GM23338 (cell line): ENCODE data around the gene IFNG. TPM values are rescaled to one million over a fixed set of nuclear protein-coding genes. Genes with fewer than 3 reads are reported as not detected.
A peak's percentile ranks its signal among the peaks of the same experiment; 100 is the strongest.

ENCODE experiments used
- ATAC-seq: fragments of 200-7000 bp; cut with Tn5 transposase; 3 replicates; pipeline ENCODE4 v1.9.1; 2020
- DNase-seq: peaks from one replicate; pipeline ENCODE4 v3.0.0-alpha.2; 2015; ENCODE audit warnings: low spot score
- H2AFZ ChIP-seq: fragments of 200-600 bp; sonication (generic); 2 replicates; pipeline ENCODE4 v1.8.0; 2016; ENCODE audit warnings: antibody characterized with exemption, mild to moderate bottlenecking, moderate library complexity
- H3F3A ChIP-seq: fragments of 200-600 bp; sonication (generic); replicated peaks from 2 replicates; pipeline ENCODE4 v1.8.0; 2017; ENCODE audit warnings: antibody characterized with exemption, mixed run types, low read depth
- H3K27ac ChIP-seq: fragments of 200-600 bp; sonication (generic); 2 replicates; pipeline ENCODE4 v1.6.1; 2016; ENCODE audit warnings: low read depth
- H3K27me3 ChIP-seq: fragments of 200-600 bp; sonication (generic); 2 replicates; pipeline ENCODE4 v1.8.0; 2016; ENCODE audit warnings: mild to moderate bottlenecking, mixed run types, moderate library complexity; ENCODE audit not compliant: insufficient read depth
- H3K36me3 ChIP-seq: fragments of 200-600 bp; sonication (generic); 2 replicates; pipeline ENCODE4 v1.8.0; 2016; ENCODE audit warnings: mild to moderate bottlenecking; ENCODE audit not compliant: insufficient read depth
- H3K4me1 ChIP-seq: fragments of 200-600 bp; sonication (generic); 2 replicates; pipeline ENCODE4 v1.8.0; 2016; ENCODE audit warnings: mild to moderate bottlenecking, moderate library complexity; ENCODE audit not compliant: insufficient read depth
- H3K4me2 ChIP-seq: fragments of 200-600 bp; sonication (generic); 2 replicates; pipeline ENCODE4 v1.7.1; 2017; ENCODE audit warnings: mixed run types
- H3K4me3 ChIP-seq: fragments of 200-600 bp; sonication (generic); 2 replicates; pipeline ENCODE4 v1.6.1; 2016; ENCODE audit warnings: mixed run types
- H3K79me2 ChIP-seq: fragments of 200-600 bp; sonication (generic); replicated peaks from 2 replicates; pipeline ENCODE4 v1.8.0; 2017; ENCODE audit warnings: mild to moderate bottlenecking; ENCODE audit not compliant: insufficient read depth
- H3K9me2 ChIP-seq: fragments of 200-600 bp; sonication (generic); 2 replicates; pipeline ENCODE4 v1.8.0; 2017; ENCODE audit not compliant: insufficient read depth
- H4K20me1 ChIP-seq: fragments of 200-600 bp; sonication (generic); replicated peaks from 2 replicates; pipeline ENCODE4 v1.8.0; 2017; ENCODE audit warnings: mild to moderate bottlenecking; ENCODE audit not compliant: insufficient read depth
- H3K27ac Mint-ChIP-seq: 2 replicates; pipeline ENCODE4 v1.8.0; 2020; ENCODE audit warnings: inconsistent platforms, mild to moderate bottlenecking, moderate library complexity, mixed read lengths
- H3K27me3 Mint-ChIP-seq: 3 replicates; pipeline ENCODE4 v1.8.0; 2022; ENCODE audit warnings: low read depth, mild to moderate bottlenecking, moderate library complexity, mixed read lengths, inconsistent platforms; ENCODE audit not compliant: insufficient read depth, poor library complexity
- H3K36me3 Mint-ChIP-seq: 3 replicates; pipeline ENCODE4 v1.8.0; 2021; ENCODE audit warnings: low read depth, mild to moderate bottlenecking, inconsistent platforms, moderate library complexity, mixed read lengths
- H3K4me1 Mint-ChIP-seq: 3 replicates; pipeline ENCODE4 v1.8.0; 2020; ENCODE audit warnings: mild to moderate bottlenecking, inconsistent platforms, mixed read lengths
- H3K4me3 Mint-ChIP-seq: 3 replicates; pipeline ENCODE4 v1.8.0; 2021; ENCODE audit warnings: moderate library complexity, mild to moderate bottlenecking, inconsistent platforms, mixed read lengths
- H3K9me3 Mint-ChIP-seq: 3 replicates; pipeline ENCODE4 v1.8.0; 2020; ENCODE audit warnings: moderate library complexity, mild to moderate bottlenecking, inconsistent platforms, mixed read lengths
- CTCF ChIP-seq, 2 experiments: fragments of 200-600 bp in 1 of 2; sonication (generic) in 1 of 2; conservative IDR thresholded peaks; 2 replicates each; pipeline versions ENCODE4 v1.5.1 to v1.6.1; 2016 to 2017; ENCODE audit warnings: antibody characterized with exemption in 2 of 2, low read depth in 2 of 2, mild to moderate bottlenecking in 2 of 2, moderate library complexity in 1 of 2
- ETS1 ChIP-seq: IDR thresholded peaks from 2 replicates; pipeline ENCODE4 v1.6.1; 2016; ENCODE audit warnings: antibody characterized with exemption
- NANOG ChIP-seq: IDR thresholded peaks from 2 replicates; pipeline ENCODE4 v1.6.1; 2016; ENCODE audit warnings: antibody characterized with exemption, borderline replicate concordance
- ZNF331 ChIP-seq: fragments of 250-450 bp; sonication (Bioruptor Pico); IDR thresholded peaks from 2 replicates; pipeline ENCODE4 v1.5.0; 2020; ENCODE audit warnings: low read depth, mild to moderate bottlenecking, moderate library complexity
- ZNF462 ChIP-seq: fragments of 250-450 bp; sonication (Bioruptor Pico); IDR thresholded peaks from 2 replicates; pipeline ENCODE4 v1.5.0; 2020; ENCODE audit warnings: mild to moderate bottlenecking, moderate library complexity
- polyA plus RNA-seq: library from polyadenylated mRNA; unstranded; fragments of >200 nt; fragmentation: Nextera tagmentation; extraction: Ambion mirVana; gene quantifications from 2 replicates; pipeline ENCODE4 v1.2.1, GENCODE V29; 2016
- total RNA-seq: library from RNA; depleted of rRNA; stranded (reverse); fragments of >200 nt; shearing (Covaris generic); gene quantifications from 2 replicates; pipeline ENCODE4 v1.2.3, GENCODE V29; 2014

The IFNG gene
- total and polyA plus RNA-seq, 2 experiments from 2014 or later: not detected

GRCh38 chr12:68140556-68140955, 19.0 kb downstream of the IFNG start (continued):
- no peak for TF ChIP-seq ZNF462
- no peak for TF ChIP-seq ETS1
- TF ChIP-seq CTCF (conservative IDR thresholded peaks at IDR 0.05; ENCODE audit: low read depth in 2 of 2): no peak
- no peak for TF ChIP-seq ZNF331 (CRISPR knock-in tag)

- Histone ChIP-seq H3K27ac (no peak overlapping the region), H2AFZ (peak overlapping the region; percentile 25; the same call in 1 of the 2 replicates)
- no peak for ATAC-seq
- TF ChIP-seq NANOG (no peak), ZNF462 (no peak)
Observed at GRCh38 chr12:68139941-68140340, 19.6 kb downstream of the IFNG start.

More at GRCh38 chr12:68139941-68140340, 19.6 kb downstream of the IFNG start:
- no peaks in the 10 kb centered on the region for H3K79me2 ChIP-seq
- no peaks in the 10 kb centered on the region for H3K36me3 ChIP-seq
- Mint-ChIP-seq H3K4me3 (no peak overlapping the region), H3K27me3 (peaks cover 1% of the 10 kb centered on the region), H3K27ac (no peak overlapping the region; the same call in 1 of the 2 replicates), H3K36me3 (no peaks in the 10 kb centered on the region), H3K4me1 (peaks cover 14% of the 10 kb centered on the region), H3K9me3 (no peaks in the 10 kb centered on the region)
- H3K9me2 ChIP-seq: 0 out of 2 replicates have a peak, but pooled peaks cover 3% of the 10 kb centered on the region
- DNase-seq: no peak
- H4K20me1 ChIP-seq: no peaks in the 10 kb centered on the region
- no peak overlapping the region for H3K4me2 ChIP-seq
- no peaks in the 10 kb centered on the region for H3K27me3 ChIP-seq
- H3K4me1 ChIP-seq: no peaks in the 10 kb centered on the region
- no peaks in the 10 kb centered on the region for H3F3A ChIP-seq
- H3K4me3 ChIP-seq: no peak overlapping the region
